Mucosa of stomach (tissue), 1 donor: ENCODE results near the gene GRB14.
A peak's percentile ranks its signal among the peaks of the same experiment; 100 is the strongest.
"Not testable (repeated sequence)": the region's sequence is repeated elsewhere in the genome, so short reads cannot be mapped to it uniquely, and the experiment has no call there.

Experiments used
- H3K27me3 ChIP-seq: one replicate; pipeline ENCODE4 v1.7.0; 2013; ENCODE audit warnings: mild to moderate bottlenecking, low read length; ENCODE audit not compliant: control insufficient read depth, insufficient read depth
- H3K36me3 ChIP-seq: one replicate; pipeline ENCODE4 v1.7.0; 2013; ENCODE audit warnings: low read length; ENCODE audit not compliant: control insufficient read depth, insufficient read depth
- H3K4me1 ChIP-seq: one replicate; pipeline ENCODE4 v1.7.0; 2013; ENCODE audit warnings: mild to moderate bottlenecking, low read length; ENCODE audit not compliant: control insufficient read depth, insufficient read depth
- H3K4me3 ChIP-seq: one replicate; pipeline ENCODE4 v1.7.0; 2013; ENCODE audit warnings: low read length
- H3K9ac ChIP-seq: one replicate; pipeline ENCODE4 v1.7.0; 2013; ENCODE audit warnings: mild to moderate bottlenecking, low read length, moderate library complexity
- H3K9me3 ChIP-seq: one replicate; pipeline ENCODE4 v1.7.0; 2013; ENCODE audit warnings: mild to moderate bottlenecking, low read length, moderate library complexity; ENCODE audit not compliant: control insufficient read depth
- donor health status: Pancreatic carcinoma.

GRB14 gene

DNA sequence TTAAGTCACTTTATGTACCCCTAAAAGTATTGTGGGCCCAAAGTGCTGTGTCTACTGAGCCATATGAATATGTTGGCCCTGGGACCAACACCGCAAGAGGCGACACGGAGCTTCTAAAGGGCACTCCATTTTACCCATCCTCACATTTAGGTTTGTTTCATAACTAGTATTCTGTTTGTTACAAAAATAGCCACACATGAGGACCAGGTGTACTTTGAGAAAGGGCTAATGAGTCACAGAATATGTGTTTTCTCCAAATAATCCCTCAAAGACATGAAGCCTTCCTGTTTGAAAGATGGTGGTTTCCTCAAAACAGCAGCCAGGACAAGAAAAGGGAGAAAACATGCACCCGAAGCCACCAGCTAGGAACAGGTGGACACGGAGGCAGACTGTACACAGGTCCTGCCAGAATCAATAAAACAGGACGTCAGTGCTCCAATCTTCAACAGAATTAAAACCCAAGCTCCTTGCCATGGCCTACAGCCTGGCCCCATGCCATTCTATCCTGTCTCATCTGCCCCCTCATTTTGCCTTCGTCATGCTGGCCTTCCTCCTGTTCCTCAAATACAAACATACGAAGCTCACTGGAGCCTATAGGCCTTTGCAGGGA is 21.8 kb upstream of the GRB14 start:
- no peaks in the 10 kb centered on the region for H3K36me3 ChIP-seq
- H3K9me3 ChIP-seq = no peaks in the 10 kb centered on the region
- no peak overlapping the region for H3K9ac ChIP-seq
- H3K4me1 ChIP-seq = no peaks in the 10 kb centered on the region
- no peaks in the 10 kb centered on the region for H3K27me3 ChIP-seq
- no peak overlapping the region for H3K4me3 ChIP-seq

DNA sequence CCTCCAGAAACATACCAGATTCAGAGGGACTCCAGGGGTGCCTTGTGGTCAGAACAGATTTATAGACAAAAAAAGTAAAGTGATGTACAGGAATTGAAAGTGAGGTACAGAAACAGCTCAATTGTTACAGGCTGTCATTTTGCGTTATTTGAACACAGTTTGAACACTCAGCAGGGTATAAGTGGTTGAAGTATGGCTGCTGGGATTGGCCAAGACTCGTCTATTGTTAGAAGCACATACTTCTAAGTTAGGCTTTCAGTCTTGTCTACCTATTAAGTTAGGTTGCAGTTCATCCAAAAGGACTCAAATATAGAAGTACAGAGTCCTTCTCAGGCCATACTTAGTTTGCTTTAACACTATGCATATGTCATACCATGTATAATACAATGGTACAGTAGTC is 21.0 kb upstream of the GRB14 start:
- H3K27me3 ChIP-seq = no peaks in the 10 kb centered on the region

DNA sequence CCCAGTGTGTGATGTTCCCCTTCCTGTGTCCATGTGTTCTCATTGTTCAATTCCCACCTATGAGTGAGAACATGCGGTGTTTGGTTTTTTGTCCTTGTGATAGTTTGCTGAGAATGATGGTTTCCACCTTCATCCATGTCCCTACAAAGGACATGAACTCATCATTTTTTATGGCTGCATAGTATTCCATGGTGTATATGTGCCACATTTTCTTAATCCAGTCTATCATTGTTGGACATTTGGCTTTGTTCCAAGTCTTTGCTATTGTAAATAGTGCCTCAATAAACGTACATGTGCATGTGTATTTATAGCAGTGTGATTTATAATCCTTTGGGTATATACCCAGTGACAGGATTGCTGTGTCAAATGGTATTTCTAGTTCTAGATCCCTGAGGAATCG is 7.0 kb upstream of the GRB14 start:
- not testable (repeated sequence) for H3K9ac ChIP-seq, H3K9me3 ChIP-seq, H3K27me3 ChIP-seq, H3K36me3 ChIP-seq, H3K4me1 ChIP-seq, H3K4me3 ChIP-seq

More for the DNA sequence above, 21.0 kb upstream of the GRB14 start:
- Histone ChIP-seq H3K4me3 (no peak overlapping the region), H3K36me3 (no peaks in the 10 kb centered on the region), H3K9me3 (no peaks in the 10 kb centered on the region), H3K9ac (no peak overlapping the region), H3K4me1 (no peaks in the 10 kb centered on the region)

DNA sequence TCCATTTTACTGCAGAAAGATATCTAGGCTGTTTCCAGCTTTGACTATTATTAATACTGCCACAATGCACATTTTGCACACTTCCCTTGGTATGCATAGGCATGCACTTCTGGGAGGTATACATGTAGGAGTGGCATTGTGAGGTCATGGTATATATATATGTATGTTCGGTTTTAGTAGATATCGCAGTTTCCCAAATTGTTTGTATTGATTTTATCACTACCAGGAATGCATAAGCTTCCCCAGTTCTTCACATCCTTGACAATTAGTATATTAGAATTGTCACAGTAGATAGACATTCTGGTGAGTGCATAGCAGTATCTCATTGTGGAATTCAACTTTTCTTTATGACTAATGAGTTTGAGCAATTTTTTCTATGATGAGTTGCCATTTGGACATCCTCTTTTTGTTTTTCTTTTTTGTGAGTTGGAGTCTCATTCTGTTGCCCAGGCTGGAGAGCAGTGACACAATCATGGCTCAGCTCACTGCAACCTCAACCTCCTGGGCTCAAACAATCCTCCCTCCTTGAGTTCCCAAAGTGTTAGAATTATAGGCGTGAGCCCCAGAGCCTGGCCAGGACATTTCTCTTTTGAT is 4.2 kb upstream of the GRB14 start:
- Histone ChIP-seq H3K4me3 (no peak overlapping the region), H3K9ac (no peak overlapping the region), H3K36me3 (no peaks in the 10 kb centered on the region), H3K9me3 (no peaks in the 10 kb centered on the region), H3K4me1 (no peaks in the 10 kb centered on the region), H3K27me3 (peaks cover 13% of the 10 kb centered on the region)

DNA sequence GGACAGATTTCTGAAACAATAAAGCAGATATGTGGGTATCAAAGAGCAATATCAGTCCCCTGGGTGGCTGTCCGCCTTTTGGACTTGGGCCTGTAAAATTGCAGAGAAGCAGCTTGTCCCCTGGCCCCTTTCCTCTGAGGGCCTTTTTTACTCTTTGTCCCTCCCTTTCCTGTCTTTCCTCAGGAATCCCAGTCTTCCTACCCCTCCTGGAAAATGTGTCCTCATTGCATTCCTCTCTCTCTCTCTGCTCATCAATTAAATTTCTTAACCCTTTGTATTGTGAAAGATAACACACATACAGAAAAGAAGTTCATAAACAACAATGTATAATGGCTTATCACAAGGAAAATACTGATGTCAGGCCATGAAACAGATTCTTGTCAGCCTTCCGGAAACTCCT is 3.0 kb upstream of the GRB14 start:
- no peaks in the 10 kb centered on the region for H3K9me3 ChIP-seq
- H3K36me3 ChIP-seq = no peaks in the 10 kb centered on the region
- H3K4me3 ChIP-seq = no peak overlapping the region
- H3K9ac ChIP-seq = no peak overlapping the region
- H3K4me1 ChIP-seq = no peaks in the 10 kb centered on the region
- H3K27me3 ChIP-seq = peaks cover 13% of the 10 kb centered on the region

DNA sequence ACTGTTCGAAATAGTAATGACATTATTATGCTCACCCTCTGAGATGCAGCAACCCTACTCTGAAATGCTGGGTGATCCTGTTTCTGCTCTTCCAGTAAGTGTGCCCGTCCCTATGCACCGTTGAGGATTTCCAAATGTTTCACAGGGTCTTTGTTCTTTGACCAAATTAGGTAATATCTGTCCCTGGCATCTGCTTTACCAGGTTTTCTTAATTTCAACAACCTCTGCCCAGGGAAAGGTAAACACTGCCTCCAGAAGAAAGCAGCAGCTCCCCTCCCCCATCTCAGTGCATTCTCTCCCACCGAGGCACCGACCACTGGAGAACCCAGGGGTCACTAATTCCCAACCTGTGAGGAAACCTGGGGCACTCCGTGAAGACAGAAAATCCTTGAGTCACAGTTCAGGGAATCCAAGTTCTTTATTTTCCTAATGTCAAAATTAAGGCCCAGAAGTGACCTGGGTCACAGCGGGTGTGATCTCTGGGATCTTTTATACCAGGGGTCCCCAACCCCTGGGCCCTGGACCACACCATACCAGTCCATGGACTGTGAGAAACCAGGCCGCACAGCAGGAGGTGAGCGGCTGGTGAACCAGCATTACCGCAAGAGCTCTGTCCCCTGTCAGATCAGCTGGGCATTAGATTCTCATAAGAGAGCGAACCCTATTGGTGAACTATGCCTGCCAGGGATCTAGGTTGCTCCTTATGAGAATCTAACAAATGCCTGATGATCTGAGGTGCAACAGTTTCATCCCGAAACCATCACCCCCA is 1.2 kb upstream of the GRB14 start:
- Histone ChIP-seq H3K27me3 (peaks cover 13% of the 10 kb centered on the region), H3K4me3 (no peak overlapping the region), H3K9ac (no peak overlapping the region), H3K9me3 (no peaks in the 10 kb centered on the region), H3K36me3 (no peaks in the 10 kb centered on the region), H3K4me1 (no peaks in the 10 kb centered on the region)

DNA sequence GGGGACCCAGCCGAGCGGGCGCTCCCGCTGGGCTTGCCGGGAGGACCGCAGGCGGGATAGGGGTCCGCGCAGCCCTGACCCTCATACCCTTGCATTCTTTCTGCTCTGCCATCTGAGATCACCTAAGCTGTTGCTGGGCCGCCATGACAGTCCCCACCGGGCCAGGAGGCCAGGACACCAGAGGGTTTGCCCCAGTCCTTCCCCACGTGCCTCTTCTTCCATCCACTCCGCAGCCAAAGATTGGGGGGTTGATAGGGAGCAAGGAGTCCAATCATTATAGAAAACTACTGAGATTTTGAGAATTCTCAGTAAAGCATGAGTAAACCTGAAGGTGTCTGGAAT is 453 bp upstream of the GRB14 start:
- Histone ChIP-seq H3K9ac (peak overlapping the region; percentile 50), H3K36me3 (no peaks in the 10 kb centered on the region), H3K4me1 (no peaks in the 10 kb centered on the region), H3K27me3 (peaks cover 13% of the 10 kb centered on the region), H3K9me3 (no peaks in the 10 kb centered on the region), H3K4me3 (no peak overlapping the region)

DNA sequence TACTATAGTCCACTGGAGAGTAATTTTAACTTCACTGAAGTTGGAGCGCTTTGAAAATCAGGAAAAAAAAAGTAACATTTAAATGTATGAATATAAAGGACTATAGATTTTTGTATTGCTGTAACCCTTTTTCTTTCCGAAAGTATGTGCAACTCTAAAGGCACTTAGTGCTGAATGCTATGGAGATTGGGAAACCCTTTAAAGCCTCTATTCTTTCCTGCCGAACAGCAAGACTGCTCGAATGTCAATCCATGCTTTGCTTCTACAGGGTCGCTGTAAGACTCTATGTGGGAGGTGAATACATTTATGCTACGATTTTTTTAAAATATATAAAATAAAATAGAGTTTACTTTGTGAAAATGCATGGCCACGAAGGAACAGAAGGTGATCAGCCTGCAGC is 825 bp downstream of the GRB14 start:
- Histone ChIP-seq H3K4me3 (no peak overlapping the region), H3K4me1 (no peaks in the 10 kb centered on the region), H3K27me3 (peaks cover 13% of the 10 kb centered on the region), H3K9ac (no peak overlapping the region), H3K36me3 (no peaks in the 10 kb centered on the region), H3K9me3 (no peaks in the 10 kb centered on the region)

DNA sequence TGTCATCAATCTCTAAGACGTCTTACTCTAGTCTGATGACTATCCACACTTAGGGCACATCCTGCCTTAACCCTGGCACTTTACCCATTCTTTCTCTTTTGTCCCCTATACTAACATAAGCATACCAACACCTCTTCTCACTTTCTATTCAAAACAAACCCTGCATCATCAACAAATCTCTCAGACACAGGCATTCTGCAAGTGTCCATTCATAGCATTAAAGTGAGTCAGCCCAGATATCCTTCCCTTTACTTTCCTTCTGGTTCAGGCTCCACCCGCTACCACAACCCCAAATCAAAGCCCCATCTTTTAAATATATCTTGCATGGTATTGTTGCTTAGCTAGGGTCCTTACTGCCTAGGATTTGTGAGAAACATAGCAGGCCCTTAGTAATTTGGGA is 3.8 kb downstream of the GRB14 start:
- no peaks in the 10 kb centered on the region for H3K36me3 ChIP-seq
- peaks cover 10% of the 10 kb centered on the region for H3K27me3 ChIP-seq
- H3K9ac ChIP-seq = no peak overlapping the region
- H3K4me3 ChIP-seq = no peak overlapping the region
- H3K4me1 ChIP-seq = no peaks in the 10 kb centered on the region
- no peaks in the 10 kb centered on the region for H3K9me3 ChIP-seq

DNA sequence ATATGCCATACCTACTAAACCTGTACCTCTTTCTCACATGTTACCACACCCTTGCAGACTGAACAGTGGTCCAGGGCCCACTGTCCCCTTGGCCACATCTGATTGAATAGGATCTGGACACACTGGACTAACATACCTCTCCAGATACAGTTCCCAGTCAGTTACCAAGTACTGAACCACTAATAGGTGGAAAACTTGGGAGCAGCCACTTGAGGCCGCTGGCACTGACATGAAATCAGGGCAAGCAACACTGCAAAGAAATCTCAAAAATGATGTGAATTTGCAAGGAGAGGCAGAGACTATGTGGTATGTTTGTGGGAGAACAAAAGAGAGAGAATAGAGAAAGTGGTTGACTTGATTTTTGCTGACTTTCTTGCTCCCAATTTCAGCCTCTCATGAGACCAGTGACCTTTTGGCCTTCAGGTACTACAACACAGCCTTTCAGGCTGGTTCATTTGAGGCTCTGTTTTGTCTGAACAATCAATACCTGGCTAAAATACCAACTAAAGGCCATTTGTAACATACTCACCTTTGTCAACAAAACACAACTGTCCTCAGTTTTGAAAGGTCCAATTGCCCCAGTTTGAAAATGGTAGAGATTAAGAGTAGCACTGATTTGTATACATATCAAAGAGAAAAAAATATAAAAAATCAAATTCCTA is 7.8 kb downstream of the GRB14 start:
- H3K4me1 ChIP-seq = no peaks in the 10 kb centered on the region
- H3K4me3 ChIP-seq = no peak overlapping the region
- no peaks in the 10 kb centered on the region for H3K36me3 ChIP-seq
- no peaks in the 10 kb centered on the region for H3K9me3 ChIP-seq
- H3K9ac ChIP-seq = no peak overlapping the region
- no peaks in the 10 kb centered on the region for H3K27me3 ChIP-seq

DNA sequence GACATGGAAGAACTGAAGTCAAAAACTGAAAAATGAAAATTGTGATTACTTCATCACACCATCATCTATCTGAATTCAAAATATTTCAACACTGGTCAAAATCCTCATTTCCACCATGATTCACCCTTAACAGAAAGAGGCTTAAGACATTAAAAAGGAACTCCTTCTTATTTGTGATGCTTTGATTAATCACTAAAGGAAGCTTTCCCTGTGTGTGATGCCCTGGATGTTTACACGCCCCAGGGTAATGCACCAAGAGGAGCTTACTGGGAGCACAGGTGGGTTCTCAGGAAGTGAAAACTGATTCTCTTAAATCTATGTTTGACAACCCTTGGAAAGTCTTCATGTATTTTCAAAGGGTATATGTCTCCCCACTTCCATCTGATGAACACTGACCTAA is 11.5 kb downstream of the GRB14 start:
- no peak overlapping the region for H3K4me3 ChIP-seq
- no peaks in the 10 kb centered on the region for H3K4me1 ChIP-seq
- H3K27me3 ChIP-seq = no peaks in the 10 kb centered on the region
- H3K9me3 ChIP-seq = no peaks in the 10 kb centered on the region
- no peak overlapping the region for H3K9ac ChIP-seq
- H3K36me3 ChIP-seq = no peaks in the 10 kb centered on the region

DNA sequence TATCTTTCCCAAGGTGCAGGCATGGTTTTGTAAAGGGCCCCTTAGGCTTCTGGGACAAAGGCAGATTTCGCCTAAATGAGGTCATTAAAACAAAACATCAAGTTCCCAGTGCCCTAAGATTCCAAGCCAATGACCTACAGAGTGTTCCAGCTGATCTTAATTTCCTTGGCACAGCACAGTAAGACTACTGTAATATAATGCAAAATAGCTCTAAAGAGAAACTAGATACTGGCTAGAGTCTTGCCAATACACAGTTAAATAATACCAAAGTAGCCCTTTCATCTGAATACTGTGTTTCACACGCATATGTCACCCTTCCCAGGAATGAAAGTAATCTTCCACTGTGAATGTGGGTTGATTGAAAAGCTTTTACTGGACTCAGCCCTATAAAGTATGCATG is 14.7 kb downstream of the GRB14 start:
- Histone ChIP-seq H3K27me3 (no peaks in the 10 kb centered on the region), H3K9ac (no peak overlapping the region), H3K4me3 (no peak overlapping the region), H3K9me3 (no peaks in the 10 kb centered on the region), H3K4me1 (no peaks in the 10 kb centered on the region), H3K36me3 (no peaks in the 10 kb centered on the region)
